Coronary artery (tissue), 2 donors: ENCODE measurements around the gene TMEM38B.

Source experiments
- DNase-seq: peaks from one replicate; pipeline ENCODE4 v3.0.0-alpha.2; 2017; ENCODE audit warnings: low spot score
- H3K27ac ChIP-seq, 2 donors: fragments of 200-600 bp; sonication (generic); one replicate each; pipeline ENCODE4 v1.5.1; 2016 to 2019
- H3K4me3 ChIP-seq: fragments of 200-600 bp; sonication (generic); 2 replicates; pipeline ENCODE4 v1.5.1; 2016; ENCODE audit warnings: mild to moderate bottlenecking, moderate library complexity
- CTCF ChIP-seq: fragments of 200-600 bp; sonication (generic); IDR thresholded peaks from one replicate; pipeline ENCODE4 v1.5.1; 2019; ENCODE audit warnings: antibody characterized with exemption

Gene TMEM38B

GRCh38 chr9:105683688-105684275, 10.6 kb upstream of the TMEM38B start:
- Histone ChIP-seq H3K4me3 (no peak overlapping the region), H3K27ac (no peak overlapping the region)
- DNase-seq: no peak
- no peak for TF ChIP-seq CTCF

DNA sequence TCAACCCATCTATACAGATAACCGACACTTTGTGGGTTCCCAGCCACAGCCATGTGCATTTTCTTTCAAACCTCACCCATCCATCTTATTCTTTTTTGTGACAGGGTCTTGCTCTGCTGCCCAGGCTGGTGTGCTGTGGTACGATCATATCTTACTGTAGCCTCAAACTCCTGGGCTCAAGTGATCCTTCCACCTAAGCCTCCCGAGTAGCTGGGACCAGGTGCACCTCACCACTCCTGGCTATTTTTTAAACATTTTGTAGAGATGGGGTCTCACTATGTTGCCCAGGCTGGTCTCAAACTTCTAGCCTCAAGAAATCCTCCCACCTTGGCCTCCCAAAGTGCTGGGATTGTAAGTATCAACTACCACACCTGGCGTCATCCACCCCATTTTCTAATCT, 7.4 kb upstream of the TMEM38B start:
- no peak for TF ChIP-seq CTCF
- no peak for DNase-seq
- no peak overlapping the region for H3K27ac ChIP-seq
- no peak overlapping the region for H3K4me3 ChIP-seq

DNA sequence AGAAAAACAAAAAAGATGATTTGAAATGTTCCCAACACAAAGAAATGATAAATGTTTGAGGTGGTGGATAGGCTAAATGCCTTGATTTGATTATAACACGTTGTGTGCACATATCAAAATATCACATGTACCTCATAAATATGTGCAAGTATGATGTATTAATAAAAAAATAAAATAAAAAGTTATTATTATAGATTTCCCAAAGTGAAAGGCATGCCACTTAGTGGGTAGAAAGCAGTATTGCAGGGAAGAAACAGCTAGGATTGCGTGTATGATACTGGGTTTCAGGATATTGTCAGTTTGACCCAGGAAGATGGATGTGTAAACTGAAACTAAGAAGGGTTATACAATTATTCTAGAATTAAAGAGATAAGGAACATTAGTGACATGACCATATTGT, 3.6 kb upstream of the TMEM38B start:
- H3K4me3 ChIP-seq: no peak overlapping the region
- no peak for TF ChIP-seq CTCF
- H3K27ac ChIP-seq: no peak overlapping the region
- no peak for DNase-seq

DNA sequence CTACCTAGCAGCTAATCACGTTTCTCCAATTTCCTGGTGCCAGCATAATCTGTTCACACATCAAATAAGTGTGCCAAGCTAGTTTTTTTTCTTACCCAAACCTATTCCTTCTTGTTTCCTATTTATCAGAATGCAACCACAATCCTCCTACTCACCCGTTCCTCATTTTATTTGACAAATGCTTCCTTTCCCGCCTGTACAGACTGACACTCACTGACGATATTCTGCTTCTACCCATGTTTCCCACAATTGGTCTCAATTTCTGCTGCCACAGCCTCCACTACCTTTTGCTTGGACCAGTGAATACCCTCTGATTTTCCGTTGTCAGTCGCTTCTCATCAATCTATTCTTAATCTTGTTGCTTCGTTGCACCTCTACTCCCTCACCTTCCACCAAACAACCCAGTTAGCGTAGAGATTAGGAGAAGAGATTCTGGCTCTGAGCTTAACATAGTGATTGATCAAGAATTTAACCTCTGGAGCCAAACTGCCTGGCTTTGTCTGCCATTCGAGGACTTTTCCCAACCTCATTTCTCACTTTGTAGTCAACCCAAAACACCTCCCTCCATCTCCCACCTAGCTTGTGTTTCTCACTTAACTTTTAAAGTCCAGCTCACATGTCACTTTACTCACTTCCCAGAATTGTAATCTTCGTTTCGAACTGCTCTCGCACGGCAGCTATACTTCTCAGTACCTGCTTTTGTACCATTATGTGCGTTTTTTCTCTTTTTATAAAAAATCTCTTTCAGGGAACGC, 729 bp upstream of the TMEM38B start:
- DNase-seq: no peak
- peak overlapping the region in 1 of 2 donors; percentile 80 for H3K27ac ChIP-seq
- TF ChIP-seq CTCF: no peak
- peak overlapping the region; percentile 86 for H3K4me3 ChIP-seq

DNA sequence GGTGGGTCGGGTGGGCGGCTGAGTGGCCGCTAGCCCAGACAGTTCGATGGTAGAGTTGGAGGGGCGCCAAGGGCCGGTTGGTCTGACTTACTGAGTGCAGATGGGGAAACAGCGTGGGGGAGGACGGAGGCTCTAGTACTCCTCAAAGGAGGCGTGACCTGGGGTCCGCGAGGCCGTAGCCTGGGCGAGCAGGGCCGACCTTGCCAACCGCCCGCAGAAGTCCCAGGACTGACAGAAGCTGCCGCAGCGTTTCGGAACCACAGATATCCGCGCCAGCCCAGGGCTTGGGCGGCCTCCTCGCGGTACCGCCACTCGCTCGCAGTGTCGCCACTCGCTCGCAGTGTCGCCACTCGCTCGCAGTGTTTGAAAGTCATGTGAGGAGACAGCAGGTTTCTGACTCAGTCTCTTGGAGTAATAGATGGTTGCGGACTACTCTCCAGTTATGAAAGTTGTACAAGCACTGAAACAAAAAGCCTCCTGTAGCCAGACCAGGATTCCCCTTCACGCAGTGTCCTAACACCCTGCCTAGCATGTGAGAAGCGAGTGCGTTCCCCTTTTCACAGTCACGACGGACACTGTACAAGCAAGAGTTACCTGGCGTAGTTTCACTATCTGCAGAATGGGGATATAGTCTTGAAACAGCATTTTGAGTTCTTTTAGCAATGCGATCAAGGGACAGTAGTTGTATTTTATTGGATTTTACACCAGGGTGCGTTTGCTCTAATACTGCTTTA, 674 bp downstream of the TMEM38B start:
- peak overlapping the region; percentile 80 to 84 for H3K27ac ChIP-seq
- H3K4me3 ChIP-seq: peak overlapping the region; percentile 86
- no peak for TF ChIP-seq CTCF
- DNase-seq: peak; percentile 81

GRCh38 chr9:105696219-105696793, 2.0 kb downstream of the TMEM38B start:
- Histone ChIP-seq H3K4me3 (no peak overlapping the region), H3K27ac (no peak overlapping the region)
- DNase-seq: no peak
- TF ChIP-seq CTCF: no peak
